NB4 (cell line): ENCODE results near the gene C14orf119.

ENCODE experiments used
- DNase-seq: peaks from one replicate; pipeline ENCODE4 v3.0.0; 2010; ENCODE audit warnings: low read depth
- H3K4me3 ChIP-seq: one replicate; pipeline ENCODE4 v1.5.1; 2011; ENCODE audit warnings: mild to moderate bottlenecking, low read depth, low read length, moderate library complexity
- MYC ChIP-seq: IDR thresholded peaks from 2 replicates; pipeline ENCODE4 v1.6.1; 2011; ENCODE audit warnings: low read depth, low read length
- POLR2A ChIP-seq: IDR thresholded peaks from 2 replicates; pipeline ENCODE4 v1.6.1; 2011; ENCODE audit warnings: mild to moderate bottlenecking; ENCODE audit not compliant: insufficient read length; ENCODE audit errors: extremely low read depth
- TF ChIP-seq, protein P1 (sequence below): IDR thresholded peaks from 2 replicates; pipeline ENCODE4 v1.6.1; 2011; ENCODE audit warnings: low read depth, low read length
- TF ChIP-seq, protein P2 (sequence below): IDR thresholded peaks from one replicate; pipeline ENCODE4 v1.5.1; 2012; ENCODE audit warnings: low read depth, low read length

The C14orf119 gene

DNA sequence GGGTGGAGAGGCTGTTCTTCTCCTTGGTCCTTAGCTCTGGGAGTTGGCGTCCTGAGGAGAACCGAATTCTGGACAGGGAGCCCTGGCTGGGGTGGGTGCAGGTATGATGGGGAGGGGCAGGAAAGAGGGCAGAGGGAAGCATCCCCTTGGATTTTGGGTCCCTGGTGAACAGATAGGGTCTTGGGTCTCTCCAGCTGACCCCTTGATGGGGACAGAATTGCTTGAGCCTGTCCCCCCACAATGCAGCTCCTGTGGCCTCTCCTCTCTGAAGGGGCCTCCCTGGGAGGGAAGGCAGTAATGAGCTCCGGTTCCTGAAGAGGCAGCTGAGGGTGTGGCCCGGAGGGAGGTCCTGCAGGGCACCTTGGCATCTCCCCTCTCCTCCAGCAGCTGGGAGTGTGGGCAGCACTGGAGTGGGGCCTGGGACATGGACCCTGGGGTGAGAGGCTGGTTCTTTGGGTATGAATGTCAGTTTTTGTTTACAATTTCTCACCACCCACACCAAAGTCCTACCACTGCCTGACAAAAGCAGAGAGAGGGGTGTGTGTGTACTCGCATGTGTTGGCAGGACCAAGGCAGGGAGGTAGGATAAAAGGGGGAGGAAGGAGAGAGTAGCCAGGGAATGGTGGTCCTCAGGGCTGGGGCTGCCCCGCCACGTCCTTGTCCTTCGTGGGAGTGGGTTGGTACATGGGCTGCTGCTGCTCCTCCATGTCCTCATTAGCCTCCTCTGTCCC lies 31.4 kb downstream of the C14orf119 start:
- H3K4me3 ChIP-seq = no peak overlapping the region
- TF ChIP-seq POLR2A (no peak), MYC (no peak)
- TF ChIP-seq, protein P1, sequence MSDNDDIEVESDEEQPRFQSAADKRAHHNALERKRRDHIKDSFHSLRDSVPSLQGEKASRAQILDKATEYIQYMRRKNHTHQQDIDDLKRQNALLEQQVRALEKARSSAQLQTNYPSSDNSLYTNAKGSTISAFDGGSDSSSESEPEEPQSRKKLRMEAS = no peak
- TF ChIP-seq, protein P2, sequence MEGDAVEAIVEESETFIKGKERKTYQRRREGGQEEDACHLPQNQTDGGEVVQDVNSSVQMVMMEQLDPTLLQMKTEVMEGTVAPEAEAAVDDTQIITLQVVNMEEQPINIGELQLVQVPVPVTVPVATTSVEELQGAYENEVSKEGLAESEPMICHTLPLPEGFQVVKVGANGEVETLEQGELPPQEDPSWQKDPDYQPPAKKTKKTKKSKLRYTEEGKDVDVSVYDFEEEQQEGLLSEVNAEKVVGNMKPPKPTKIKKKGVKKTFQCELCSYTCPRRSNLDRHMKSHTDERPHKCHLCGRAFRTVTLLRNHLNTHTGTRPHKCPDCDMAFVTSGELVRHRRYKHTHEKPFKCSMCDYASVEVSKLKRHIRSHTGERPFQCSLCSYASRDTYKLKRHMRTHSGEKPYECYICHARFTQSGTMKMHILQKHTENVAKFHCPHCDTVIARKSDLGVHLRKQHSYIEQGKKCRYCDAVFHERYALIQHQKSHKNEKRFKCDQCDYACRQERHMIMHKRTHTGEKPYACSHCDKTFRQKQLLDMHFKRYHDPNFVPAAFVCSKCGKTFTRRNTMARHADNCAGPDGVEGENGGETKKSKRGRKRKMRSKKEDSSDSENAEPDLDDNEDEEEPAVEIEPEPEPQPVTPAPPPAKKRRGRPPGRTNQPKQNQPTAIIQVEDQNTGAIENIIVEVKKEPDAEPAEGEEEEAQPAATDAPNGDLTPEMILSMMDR = no peak
- DNase-seq = no peak

DNA sequence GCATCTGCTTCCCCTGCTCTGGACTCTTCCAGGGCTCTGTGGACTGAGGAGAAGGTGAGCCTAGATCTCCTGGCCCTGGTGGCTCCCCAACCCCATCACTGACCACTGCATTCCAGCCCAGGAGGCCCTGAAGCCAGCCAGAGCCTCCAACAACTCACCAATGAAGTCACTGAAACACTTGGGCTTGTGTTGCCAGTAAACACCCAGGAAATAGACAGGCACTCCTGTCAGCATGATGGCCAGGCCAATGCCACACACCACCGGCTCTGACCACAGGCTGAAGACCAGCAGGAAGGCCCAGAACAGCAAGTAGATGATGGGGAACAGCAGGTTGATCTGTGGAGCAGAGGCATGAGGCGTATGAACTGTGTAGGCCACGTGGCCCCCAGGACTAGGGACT lies 32.6 kb downstream of the C14orf119 start:
- DNase-seq = no peak
- no peak overlapping the region for H3K4me3 ChIP-seq
- TF ChIP-seq MYC (no peak), POLR2A (no peak)
- TF ChIP-seq, protein P1 = no peak
- TF ChIP-seq, protein P2 = no peak

DNA sequence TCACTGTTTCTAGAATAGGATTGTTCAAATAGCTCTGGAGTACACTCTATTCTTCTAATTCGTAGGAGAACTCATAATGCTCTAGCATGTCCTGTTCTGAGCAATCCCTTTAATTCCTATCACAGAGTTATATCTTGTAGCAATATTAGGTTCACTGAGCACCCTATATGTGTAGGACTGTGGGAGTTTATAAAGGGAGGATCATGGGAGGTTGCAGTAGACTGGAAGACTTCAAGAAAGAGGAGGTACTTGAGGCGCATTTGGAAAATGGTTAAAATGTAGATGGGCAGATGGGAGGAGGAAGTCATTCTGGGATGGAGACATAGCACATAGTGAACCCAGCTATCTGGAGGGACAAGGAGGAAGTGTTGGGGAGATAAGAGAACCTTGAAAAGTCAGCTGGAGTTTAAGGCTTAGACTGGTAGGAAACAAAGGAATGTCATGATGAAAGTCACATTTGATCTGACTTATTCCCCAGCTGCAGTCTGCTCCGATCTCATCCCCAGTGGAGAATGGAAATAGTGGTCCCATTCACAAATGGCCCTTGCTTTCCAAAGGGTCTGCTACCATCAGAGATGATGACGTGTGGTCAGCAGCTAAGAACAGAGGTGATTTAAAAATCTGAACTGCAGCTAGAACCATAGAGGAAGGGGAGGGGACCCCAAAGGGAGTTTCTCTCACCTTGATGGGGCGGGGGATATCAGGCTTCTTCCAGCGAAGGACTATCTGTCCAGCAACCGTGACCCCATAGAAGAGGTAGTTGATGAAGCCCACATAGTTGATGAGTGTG lies 33.9 kb downstream of the C14orf119 start:
- peak; percentile 14 for DNase-seq
- H3K4me3 ChIP-seq = no peak overlapping the region
- TF ChIP-seq, protein P2 = no peak
- TF ChIP-seq MYC (no peak), POLR2A (no peak)
- TF ChIP-seq, protein P1 = no peak

DNA sequence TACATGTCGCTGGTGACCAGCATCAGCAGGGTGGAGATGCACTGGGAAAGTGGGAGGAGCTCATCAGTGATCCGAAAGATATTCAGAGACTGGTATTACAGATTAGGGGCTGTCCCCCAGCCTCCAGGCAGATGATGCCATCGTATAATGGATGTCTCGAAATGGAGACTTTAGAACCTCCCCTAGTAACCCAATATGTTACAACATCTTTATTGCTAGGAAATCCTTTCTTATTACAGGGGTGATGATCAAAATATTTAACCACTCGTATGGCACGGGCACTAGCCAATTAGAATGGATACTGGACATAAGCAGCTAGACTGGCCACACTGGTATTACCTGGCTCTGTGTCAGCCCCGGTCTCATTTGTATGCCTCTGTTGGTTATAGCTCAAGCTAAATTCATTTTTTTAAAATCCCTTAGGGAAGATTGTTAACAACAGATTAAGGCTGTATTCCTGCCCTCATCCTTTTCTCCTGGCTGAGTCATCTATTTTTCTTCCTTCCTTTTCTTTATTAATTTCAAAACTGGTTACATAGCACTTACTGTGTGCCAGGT lies 34.5 kb downstream of the C14orf119 start:
- no peak for DNase-seq
- TF ChIP-seq POLR2A = no peak
- TF ChIP-seq, protein P2 = no peak
- no peak for TF ChIP-seq MYC
- TF ChIP-seq, protein P1 = no peak
- no peak overlapping the region for H3K4me3 ChIP-seq

DNA sequence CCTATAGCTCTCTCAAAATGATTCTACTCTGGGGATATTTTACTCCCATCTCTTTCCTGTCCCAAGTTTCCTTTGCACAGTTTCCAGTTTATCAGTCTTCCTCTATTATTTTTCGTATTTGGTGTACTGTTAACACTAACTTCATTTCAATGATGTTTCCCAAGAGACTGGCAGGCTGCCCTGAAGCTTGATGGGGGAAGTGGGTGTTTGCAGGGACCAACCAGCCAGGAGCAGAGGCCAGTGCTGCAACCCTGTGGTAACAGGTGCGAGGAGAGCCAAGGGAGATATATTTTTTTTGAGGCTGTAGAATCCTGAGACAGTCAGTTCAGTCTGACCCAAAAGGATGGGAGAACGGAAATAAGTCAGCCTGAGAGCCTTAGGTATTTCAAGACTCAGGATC lies 35.6 kb downstream of the C14orf119 start:
- H3K4me3 ChIP-seq = no peak overlapping the region
- peak; percentile 57 for DNase-seq
- TF ChIP-seq MYC = no peak
- TF ChIP-seq, protein P2 = no peak
- no peak for TF ChIP-seq POLR2A
- TF ChIP-seq, protein P1 = no peak
